GM19025 (cell line): ENCODE data around the gene PIWIL1.

ENCODE experiments used
- ATAC-seq: cut with Tn5 transposase; IDR thresholded peaks from one replicate; pipeline ENCODE4 v1.9.1; 2021; ENCODE audit warnings: mild to moderate bottlenecking, low read depth, moderate library complexity; ENCODE audit not compliant: unreplicated experiment

The PIWIL1 gene

DNA sequence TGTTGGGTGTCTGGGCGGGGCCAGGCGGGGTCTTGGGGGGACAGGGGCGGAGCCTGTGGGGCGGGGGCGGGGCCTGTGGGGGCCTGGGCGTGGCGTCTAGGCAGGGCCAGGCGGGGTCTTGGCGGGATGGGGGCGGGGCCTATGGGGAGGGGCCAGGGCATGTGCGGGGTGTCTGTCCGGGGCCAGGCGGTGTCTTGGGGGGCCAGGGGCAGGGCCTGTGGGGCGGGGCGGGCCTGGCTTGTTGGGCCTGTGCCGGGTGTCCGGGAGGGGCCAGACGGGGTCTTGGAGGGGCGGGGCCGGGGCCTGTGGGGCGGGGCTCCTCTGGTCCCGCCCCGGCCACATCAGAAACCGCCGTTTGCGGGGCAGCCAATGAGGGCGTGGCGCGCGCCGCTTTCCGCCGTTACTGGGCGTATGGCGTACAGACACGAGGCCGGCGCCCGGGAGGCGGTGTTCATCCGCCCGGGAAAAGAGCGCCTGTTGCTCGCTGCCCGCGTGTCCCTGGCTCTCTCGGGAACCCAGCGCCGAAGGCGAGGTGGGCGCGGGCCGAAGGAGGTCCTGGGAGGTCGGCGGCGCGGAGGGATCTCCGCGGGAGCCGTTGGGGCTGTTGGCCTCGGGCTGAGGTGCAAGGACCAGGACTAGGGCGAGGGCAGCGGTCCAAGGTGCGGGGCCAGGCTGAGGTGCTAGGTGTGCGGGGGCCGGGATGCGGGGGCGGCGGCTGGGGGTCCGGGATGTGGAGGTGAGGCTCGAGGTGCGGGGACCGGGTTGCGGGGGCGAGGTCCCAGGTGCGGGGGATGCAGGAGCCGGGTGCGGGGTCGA lies at the start of gene PIWIL1:
PIWIL1 (plus strand) TSS at position 400 of the 816 bp plus-strand sequence. CDS start 4,705 bp downstream, outside the sequence.
- ATAC-seq = no peak

- no peak for ATAC-seq
Observed at GRCh38 chr12:130288206-130288605, 49.5 kb upstream of the PIWIL1 start.

- no peak for ATAC-seq
Observed at GRCh38 chr12:130288691-130289090, 49.0 kb upstream of the PIWIL1 start.

GRCh38 chr12:130290114-130290513 lies 47.6 kb upstream of the PIWIL1 start:
- ATAC-seq = no peak

- ATAC-seq = no peak
Observed at GRCh38 chr12:130298322-130299021, 39.2 kb upstream of the PIWIL1 start.

DNA sequence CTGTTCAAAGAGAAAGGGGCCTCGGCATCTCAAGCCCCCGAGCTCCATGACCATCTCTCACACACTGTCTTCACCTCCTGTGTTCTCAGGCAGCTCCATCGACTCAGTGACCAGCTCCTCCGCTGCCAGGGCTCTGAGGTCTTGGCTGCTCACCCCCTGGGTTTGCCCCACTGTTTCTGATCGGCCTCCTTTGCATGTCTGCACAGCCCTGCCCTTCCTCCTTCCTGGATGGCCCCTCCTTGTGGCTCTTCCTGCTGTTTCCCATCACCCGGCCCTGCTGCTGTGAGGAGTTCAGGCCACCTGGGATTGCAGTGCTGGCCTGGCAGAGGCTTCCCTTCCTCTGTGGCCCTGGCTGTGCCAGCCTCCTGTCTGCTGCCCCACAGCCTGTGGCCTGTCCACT lies 38.1 kb upstream of the PIWIL1 start:
- ATAC-seq = no peak

- ATAC-seq = no peak
Observed at GRCh38 chr12:130300090-130300489, 37.6 kb upstream of the PIWIL1 start.

DNA sequence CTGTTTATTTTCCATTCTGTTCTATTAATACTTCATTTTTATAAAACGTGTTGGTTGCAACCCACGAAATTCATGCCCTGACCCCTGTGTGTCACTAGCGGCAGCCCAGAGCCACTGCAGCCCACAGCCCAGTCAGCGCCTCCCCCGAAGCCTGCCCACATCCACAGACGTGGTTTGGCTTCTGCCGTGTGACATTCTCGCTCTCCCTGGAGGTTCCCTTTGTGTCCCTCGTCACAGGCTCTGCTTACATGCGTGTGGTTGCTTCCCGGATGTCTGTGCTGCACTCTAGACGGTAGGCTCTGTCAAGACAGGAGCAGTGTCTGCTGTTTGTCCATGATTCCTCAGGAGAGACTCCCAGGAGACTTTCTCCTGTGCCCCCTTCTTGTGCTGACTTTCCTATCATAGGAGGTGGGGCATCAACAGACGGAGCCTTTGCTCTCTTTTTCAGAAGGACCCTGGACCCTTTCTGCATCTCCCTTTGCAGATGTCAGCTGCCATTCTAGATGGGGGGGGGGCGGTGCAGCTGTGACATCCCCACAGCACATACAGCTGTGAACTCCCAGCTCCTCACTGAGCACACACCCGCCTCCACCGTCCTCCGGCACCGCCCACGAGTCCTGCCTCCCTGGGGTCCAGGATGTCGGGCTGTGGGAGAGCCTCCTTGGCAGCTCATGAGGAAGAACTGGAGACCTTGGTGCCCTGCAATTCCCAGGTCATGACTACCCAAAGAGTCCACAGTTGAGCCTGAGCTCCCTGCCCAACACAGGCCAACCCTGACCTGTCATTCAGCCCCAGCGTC lies 36.8 kb upstream of the PIWIL1 start:
- ATAC-seq = no peak

DNA sequence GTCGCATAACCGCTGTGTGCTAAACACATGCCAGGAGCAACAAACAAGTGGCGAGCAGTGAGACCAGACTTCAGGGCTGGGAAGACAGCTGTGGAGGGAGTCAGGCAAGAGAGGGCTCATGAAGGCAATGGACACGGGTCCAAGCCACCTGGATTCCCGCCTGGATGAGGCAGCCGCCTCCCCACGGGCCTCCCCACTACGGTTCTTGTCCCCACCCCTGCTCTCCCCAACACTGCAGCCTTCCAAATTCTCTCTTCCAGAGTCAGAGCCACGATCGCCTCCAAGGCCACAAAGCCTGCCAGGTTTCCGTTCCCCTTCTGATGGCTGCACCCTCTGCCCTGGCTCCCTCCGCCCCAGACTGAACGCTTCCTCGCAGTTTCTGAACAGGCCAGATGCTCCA lies 36.1 kb upstream of the PIWIL1 start:
- ATAC-seq = no peak

DNA sequence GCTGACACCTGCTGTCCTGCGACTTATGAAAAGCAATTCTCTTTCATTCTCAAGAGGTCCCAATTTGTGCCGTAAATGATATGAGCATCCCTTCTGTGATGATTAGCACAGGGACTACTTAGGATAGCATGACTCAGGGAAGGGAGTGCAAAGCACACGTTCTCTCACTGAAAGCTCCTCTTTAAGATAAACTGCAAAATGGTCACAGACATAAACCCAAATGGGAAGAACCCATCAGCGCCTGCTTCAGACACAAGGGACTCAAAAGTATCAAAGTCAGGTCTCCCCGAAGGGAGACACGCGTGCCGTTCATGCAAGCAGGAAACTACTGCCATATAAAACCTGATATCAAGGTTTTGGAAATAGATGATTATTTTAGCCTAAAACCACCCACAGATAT lies 33.9 kb upstream of the PIWIL1 start:
- ATAC-seq = no peak

DNA sequence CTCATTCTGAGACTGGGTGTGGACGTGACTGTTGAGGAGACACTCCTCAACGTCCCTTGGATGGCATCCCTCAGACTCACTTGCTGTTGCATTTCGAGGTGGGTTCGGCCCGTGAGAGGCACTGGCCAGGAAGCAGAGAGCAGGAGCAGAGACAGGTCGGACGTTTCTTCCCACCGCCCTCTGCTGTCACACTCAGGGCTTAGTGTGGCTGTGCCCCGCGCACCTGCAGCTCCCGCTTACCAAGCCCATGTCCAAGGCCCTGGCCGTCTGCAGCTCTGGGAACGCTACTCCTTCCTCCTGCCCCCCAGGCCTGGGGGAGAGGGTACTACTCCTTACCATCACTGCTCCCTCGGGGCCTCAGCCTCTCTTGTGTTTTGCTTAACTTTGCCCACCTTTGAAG lies 29.8 kb upstream of the PIWIL1 start:
- no peak for ATAC-seq

DNA sequence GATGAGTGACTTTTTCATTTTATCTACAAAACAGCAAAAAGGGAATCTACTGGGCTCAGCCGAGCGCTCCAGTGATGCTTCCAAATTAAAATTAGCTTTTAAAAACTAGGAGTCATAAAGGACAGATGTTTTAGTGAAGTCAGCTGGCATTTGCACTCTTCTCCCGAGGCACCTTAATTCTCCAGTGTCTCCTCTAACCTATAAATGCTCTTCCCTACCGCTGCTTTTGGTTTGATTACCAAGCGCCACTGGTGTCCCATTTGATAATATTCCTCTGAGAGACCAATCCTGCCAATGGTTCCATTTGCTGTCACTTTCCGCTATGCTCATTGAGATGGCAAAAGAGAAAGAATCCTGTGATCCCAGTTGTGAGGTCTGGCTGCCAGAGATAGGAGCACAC lies 29.3 kb upstream of the PIWIL1 start:
- ATAC-seq = no peak

DNA sequence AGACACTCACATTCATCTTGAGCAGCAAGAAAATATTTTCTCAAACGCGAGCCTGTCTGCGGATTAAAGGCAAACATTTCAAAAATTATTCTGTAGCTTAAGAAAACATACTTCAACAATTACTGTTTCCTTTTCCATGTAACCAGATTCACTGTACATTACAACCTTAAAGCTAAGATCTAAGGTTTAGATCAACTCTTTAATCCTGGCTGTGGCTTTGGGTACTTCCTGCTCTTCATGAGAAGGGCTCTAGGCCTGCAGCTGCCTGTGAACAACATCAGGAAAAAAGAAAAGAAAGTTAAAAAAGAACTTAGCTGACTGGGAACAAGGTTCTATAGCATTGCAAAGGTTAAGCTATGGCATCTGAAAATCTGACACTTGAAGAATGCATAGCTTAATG lies 21.4 kb upstream of the PIWIL1 start:
- ATAC-seq = no peak

DNA sequence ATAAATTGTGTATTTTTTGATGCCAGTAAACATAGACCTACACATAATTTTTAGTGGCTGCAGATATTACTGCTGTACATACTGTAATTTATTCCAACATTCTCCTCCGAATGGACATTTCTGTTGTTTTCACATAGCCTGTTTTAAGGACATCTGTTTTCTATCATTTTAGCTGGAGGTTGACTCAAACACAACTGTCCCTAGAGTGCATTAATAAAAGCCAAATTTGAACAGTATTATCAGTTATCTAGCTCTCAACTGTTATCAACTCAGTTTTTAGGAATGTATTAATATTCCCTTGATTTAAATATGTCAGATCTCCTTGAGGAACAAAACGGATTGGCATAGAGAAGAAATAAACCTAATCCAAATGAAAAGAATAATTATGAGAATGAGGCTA lies 17.2 kb upstream of the PIWIL1 start:
- no peak for ATAC-seq

DNA sequence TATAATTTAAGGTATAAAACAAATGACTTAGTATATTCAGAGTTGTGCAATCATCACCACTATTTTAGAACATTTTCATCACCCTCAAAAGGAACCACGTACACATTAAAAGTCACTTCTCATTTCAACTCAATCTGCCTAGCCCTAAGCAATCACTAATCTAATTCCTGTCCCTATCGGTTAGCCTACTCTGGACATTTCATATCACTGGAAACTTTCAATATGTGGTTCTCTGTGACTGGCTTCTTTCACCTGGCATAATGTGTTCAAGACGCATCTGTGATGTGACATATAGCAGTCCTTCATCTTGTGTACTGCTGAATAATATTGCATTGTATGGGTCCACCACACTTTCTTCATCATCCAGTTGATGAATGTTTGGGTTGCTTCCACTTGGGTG lies 15.4 kb upstream of the PIWIL1 start:
- no peak for ATAC-seq

DNA sequence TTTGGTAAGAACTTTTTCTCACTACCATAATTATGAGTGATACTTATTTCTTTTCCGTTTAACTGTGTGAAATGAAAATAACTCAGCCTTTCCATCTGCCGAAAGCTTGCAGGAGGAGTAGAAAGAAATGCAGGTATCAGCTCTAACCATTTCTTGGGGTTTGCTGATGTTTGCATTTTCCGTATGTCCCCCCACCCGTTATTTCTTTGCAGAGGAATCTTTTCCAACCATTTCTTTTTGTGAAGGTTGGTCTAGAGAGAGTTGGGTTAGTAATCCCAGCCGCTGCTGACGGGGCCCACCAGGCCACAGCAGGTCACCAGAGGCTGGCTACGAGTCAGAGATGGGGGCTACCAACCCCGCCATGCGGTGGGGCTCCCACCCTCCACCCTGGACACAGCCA lies 7.0 kb upstream of the PIWIL1 start:
- no peak for ATAC-seq

DNA sequence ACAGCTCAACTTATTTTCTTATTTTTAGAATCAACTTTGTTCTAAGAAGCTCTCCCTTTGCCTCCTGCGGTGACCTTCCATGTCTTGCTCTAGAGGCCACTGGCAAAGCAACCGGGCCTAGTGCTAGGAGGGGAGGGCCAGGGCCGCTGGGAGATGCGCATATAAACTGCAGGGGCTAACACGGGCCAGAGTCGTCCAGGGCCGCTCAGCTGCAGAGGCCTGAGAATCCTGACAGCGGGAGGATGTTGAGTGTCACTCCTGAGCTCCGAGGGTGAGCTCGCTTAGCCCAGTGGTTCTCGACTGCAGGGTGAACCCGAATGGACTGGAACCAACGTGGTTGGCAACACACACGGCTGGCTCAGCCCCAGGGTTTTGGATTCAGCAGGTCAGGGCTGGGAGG lies 6.5 kb upstream of the PIWIL1 start:
- no peak for ATAC-seq

- ATAC-seq = no peak
Observed at GRCh38 chr12:130333341-130333740, 4.3 kb upstream of the PIWIL1 start.

DNA sequence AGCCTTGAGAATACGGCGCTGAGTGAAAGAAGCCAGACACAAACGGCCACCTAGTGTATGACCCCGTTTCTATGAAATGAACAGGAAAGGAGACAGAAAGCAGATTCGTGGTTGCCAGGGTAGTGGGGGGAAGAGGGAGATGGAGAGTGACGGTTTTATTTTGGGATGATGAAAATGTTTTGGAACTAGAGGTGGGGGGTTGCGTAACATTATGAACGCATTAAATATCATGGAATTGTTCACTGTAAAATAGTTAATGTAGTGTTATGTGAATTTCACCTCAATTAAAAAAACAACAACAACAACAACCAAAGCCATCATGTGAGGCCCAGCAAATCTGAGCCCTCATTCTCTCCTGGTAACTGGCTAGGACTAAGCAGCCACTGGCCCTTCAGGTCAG lies 3.3 kb upstream of the PIWIL1 start:
- ATAC-seq = no peak

DNA sequence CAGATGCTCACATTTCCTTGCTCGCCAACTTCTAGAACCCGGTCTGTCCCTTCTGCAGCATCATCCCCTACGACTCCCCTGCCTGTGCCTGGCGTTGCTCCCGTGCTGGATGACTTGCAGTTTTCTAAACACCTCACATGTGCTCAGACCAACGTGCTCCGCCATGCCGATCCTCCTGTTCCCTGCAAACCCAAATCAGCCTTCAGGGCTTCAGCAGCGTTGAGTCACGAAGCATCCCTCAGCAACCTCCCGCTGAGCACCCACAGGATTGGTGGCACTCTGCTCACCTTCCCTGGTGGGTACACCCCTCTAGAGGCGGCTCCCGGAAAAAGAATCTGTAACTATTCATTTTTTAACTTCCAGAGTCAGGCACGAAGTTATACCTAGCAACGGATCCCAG lies 2.8 kb upstream of the PIWIL1 start:
- no peak for ATAC-seq
